HG03060 (cell line): Measurements from ENCODE around the gene FANCG.

Source experiments
- ATAC-seq: cut with Tn5 transposase; IDR thresholded peaks from one replicate; pipeline ENCODE4 v1.9.1; 2021; ENCODE audit warnings: low read depth, moderate number of reproducible peaks; ENCODE audit not compliant: unreplicated experiment

The FANCG gene

GRCh38 chr9:35027374-35027773 is 52.4 kb downstream of the FANCG start:
- no peak for ATAC-seq

DNA sequence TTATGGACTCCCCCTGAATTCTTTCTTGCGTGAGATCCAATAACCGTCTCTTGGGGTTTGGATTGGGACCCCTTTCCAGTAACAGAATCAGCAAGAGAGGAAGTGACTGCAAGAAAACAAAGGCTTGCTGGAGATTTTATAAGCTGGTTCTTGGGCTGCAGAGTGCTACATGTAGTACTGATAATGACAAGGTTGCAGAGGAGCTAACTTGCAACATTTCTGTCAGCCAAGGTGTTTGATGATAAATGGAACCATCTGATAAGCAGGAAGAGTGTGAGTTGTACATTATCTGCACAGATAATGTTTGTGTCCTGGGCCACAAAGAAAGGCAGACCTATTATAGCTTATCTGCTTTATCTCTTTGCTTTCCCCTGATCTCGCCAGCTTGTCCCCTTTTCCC is 53.1 kb downstream of the FANCG start:
- no peak for ATAC-seq
